HG02588 (cell line): ENCODE results near the gene AATK.

Experiments used
- ATAC-seq: cut with Tn5 transposase; IDR thresholded peaks from one replicate; pipeline ENCODE4 v1.9.1; 2021; ENCODE audit warnings: mild to moderate bottlenecking, moderate library complexity; ENCODE audit not compliant: unreplicated experiment

The AATK gene

DNA sequence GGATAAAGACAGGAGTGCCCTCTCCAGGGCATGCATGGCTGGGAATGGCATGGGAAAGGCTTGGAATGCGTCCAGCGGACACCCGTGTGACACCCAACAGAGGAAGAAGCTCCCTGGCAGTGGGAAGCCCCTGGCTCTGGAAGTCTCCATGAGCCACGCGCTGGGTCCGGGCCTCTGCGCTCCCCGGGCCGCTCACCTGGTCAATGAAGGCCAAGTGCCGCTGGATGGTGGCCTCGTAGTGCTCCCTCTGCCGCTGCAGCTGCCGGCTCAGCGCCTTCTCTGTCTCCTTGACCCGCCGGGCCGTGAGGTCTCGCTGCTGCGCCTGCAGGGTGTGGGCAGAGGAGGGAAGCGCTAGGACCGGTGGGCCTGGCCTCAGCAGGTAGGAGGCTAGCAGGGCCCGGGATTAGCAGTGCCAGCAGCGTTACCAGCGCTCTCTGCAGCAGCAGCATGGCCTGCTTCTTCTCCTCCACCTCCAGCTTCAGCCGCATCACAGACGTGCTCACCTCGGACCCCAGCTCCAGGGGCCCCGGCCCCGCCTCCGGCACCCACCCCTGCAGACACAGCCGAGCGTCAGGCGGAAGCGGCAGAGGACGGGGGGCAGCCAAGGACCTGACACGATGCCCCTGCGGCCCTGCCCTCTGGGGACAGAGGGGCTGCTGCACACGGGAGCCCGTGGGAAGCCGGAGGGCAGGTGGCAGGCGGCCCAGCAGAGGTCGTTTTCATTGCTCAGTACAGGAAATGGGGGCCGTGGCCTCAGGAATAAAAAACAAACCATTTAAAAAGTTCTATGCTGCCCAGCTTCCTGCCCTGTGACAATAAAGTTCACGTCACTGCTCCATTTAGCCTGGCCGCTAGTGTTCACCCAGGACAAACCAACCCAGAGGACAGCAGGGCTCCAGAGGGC, 30.7 kb upstream of the AATK start:
- no peak for ATAC-seq

DNA sequence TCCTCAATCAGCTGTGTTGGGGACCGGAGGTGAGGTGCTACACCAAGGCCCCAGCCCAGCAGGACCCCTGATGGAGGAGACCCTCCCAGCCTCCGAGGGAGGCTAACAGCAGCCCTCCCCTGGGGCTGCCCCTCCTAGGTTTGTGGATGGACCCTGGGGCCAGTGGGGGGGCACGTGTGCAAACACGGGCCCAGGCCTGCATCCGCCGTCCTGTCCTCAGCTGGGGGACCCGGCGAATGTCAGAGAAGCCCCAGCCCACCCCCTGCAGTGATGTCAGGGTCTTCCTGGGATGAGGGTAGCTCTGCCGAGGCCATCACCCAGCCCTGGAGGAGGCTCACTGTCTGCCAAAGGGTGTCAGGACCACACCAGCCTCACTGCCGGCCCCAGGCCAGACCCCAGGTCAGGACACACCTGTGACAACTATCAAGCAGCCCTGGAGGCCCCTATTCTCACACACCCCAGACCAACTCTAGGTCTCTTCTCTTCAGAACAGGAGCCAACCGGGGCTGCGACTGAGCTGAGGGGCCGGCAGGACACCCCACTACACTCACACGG, 30.0 kb upstream of the AATK start:
- no peak for ATAC-seq

DNA sequence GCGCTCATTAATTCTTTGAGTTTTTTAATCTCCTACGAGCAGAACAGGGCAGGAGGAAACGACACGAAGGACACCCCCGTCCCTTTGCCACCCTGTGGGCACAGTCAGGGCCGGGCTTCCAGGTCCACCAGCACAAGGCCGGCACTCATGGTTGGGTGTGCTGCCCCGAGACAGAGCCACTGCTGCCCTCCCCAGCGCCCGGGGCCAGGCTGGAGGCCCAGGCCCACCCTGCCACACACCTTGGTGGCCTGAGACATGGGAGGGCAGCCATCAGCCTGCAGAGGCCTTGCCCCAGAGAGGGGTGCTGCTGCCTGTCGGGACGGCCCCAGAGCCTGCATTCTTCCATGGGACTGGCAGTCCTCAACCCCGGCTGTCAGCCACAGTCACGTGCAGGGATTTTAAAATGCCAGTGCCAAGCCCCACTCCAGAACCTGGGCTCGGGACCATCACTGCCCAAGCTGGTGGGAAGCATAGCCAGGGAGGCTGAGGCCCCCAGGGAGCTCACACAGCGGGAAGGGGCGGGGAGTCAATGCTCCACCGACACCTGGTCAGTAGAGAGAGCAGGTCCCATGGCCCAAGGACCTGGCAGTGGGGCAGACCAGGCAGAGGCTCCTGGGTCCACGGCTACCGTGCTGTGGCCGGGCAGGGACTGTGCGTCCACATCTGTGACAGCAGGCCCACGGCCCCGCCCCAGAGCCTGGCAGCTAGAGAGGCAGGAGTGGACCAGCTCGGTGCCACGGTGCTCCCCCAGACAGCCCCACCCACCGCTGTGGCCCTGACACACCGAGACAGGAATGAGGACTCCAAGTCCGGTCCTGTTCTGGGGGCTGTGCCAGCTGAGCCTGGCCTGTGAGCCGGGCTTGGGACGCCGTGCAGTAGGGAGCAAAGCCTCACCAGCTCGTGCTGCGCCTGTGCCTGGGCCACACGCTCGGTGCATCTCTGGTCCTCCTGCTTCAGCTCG, 29.2 kb upstream of the AATK start:
- ATAC-seq = no peak

DNA sequence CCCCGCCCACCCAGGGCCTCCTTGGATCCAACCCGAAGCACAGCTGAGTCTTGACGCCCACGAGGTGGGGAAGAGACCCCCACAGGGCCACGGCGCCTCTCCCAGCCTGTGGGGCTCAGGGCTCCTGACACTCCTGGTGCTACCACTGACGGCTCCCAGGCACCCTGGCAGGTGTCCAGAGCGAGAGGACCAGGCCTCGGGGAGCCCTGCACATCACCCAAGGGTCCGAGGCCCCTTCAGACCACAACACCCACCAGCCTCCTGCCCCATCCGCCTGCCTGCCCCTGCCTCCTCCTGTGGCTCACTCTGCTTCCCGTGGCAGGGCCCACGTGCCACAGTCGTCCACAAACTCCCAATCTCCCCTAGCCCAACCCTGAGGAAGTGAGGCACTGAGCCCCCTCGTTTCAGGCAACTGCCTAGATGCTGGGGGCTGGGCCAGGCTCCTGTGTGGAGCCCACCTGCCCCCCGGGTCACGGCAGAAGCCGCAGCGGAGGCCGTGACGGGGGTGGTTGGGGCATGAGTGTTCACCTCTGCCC, 28.3 kb upstream of the AATK start:
- no peak for ATAC-seq

DNA sequence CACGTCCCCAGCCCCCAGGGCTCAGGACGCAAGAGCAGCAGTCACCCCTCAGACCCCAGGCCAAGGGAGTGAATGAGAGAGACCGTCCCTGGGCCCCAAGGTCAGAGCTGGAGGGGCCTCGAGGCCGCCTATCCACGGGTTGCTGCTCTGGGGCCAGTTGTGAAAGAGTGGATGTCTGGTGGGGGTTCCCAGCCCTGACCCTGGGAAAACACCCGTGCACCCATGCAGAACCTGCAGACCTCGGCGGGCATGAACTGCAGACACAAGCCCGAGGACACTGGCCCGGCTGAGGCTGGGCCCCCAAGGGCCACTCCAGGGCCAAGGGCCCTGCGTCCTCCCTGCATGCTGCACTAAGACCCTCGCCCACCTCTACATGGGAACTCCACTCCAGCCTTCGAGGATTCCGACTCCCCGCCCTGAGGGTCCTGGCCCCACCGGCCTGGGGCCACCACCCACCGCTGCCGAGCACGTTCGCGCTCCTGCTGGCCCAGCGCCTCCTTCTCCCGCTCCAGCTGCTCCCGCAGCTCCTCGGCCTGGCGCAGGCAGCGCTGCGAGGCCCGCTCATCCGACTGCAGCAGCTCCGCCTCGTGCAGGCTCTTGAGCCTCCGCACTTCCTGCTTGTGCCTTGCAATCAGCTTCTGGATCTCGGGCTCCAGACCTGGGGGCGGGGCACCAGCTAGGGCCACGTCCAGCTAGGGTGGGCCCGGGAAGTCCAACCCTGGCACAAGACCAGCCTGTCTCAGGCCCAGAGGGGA, 27.6 kb upstream of the AATK start:
- ATAC-seq = no peak

DNA sequence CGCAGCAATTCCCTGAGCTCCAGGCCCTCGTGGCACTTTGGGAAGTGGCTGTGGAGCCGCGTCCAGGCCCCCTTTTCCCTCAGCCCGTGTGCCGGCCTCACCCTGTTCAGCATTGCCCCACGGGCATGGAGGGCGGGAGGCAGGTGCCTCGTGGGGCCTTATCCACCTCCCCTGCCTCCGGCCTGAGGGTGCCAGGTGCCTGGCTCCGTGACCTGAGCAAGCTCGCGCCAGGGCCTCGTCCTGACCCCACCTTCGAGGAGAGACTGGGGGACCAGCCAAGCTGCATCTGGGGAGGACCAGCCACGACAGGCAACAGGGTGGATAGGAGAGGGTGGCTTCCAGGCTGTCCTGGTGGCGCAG, 27.0 kb upstream of the AATK start:
- ATAC-seq = no peak

DNA sequence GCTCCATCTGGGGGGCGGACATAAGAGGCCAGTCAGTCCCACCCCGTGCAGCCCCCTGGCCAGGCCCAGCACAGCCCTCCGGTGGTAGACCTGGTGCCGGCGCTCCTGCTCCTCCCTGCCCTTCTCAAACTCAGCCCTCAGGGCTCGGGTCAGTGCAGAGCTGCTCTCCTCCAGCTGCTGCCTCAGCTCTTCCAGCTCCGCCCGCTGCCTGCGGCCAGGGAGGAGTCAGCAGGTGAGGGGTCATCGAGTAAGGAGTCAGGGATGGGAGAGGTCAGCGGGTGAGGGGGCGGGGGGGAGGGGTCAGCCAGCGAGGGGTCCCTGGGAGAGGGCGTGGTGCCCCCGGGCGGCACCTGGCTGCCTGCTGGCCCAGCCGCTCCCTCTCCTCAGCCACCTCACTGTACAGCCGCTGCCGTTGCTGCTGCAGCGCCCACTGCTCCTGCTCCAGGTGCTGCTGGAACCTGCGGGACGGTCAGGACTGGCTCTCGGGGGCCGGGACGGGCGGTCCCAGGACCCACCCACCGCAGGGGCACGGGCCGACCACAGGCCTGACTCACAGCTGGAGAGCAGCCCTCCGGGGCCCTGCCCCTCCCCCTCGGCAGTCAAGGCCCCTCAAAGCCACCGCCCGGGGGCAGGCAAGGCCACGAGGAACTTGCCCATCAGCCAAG, 26.5 kb upstream of the AATK start:
- ATAC-seq = no peak

DNA sequence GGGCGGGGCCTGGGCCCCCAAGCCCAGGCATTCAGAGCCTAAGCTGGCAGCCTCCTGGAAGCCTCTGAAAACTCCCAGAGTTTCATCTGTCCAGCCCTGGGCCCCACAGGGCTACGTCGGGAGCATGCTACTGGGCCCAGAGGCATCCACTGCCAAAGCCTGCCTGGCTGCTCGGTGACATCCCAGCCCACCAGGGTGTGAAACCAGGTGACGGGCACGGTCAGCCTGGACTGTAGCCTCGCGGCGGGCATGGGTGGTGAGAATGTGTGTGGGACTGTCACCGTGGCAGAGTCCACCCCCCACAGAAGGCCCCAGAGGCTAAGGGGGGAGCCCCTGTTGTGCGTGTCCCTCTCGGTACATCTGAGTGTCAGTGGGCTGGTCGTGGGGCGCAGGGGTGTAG, 25.6 kb upstream of the AATK start:
- no peak for ATAC-seq

DNA sequence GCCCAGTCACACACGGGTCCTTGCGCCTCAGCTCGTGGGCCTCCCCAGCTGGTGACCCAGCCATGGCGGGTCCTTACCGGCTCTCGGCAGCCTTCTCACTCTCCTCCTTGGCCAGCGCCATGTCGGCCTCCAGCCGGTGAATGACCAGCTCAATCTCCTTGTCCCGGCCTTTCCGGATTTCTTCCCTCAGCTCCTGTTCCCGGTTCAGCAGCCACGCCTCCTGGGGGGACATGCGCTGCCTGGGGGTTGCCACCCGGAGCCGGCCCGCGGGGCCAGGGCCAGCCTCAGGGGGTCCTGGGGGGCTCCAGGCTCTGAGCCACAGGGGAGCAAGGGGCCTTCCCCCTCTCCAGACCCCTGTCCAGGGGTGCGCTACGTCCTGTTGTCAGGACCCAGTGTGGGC, 25.1 kb upstream of the AATK start:
- ATAC-seq = no peak

DNA sequence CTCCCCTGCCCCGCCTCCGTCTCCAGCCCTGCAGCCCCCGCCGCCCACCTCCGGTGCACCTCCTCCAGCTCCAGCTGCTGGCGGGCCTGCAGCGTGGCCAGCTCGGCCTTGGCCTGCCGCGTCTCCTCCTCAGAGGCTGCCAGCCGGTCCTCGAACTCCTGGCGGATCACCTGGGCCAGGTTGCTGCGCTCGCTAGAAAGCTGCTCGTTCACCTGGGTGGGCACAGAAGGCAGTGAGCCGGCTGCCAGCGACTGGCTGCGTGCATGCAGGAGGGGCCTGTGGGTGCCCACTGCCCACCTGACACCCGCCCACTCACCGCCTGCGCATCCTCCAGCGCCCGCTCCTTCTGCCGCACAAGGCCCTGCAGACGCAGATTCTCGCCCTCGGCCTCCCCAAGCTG, 24.6 kb upstream of the AATK start:
- ATAC-seq = no peak

DNA sequence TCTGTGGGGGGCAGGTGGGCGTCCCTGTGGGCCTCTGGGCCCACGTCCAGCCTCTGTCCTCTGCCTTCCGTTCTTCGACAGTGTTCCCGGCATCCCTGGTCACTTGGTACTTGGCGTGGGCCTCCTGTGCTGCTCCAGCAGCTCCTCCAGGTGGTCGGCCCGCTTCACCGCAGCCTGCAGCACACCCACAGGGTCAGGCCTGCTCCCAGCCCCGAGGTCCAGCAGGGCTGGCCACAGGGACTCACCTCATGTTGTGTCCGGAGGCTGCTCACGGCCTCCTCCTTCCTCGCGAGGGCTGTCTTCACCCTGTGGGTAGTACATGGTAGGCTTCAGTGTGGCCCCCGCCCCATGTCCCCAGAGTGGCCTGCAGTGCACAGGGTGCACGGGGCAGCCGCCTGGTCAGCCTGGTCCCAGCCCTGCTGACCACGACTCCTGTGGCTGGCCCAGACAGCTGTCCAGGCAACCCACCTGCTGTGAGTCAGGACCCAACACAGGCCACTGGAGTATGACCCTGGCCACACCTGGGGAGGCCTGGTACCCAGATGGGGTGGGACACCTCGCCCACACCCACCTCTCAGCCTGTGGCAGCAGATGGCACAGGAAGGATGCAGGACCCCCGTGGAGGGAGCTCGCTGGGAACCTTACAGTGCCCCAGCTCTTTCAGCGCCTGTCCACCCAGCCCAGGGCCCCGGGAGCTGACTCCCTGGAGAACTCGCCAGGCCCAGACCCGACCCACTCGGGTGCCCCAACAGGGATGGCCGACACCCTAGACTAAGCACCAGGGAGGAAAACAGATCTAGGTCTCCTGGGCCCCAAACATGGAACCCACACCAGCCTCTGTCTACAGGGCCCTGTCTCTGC, 23.9 kb upstream of the AATK start:
- ATAC-seq = no peak

DNA sequence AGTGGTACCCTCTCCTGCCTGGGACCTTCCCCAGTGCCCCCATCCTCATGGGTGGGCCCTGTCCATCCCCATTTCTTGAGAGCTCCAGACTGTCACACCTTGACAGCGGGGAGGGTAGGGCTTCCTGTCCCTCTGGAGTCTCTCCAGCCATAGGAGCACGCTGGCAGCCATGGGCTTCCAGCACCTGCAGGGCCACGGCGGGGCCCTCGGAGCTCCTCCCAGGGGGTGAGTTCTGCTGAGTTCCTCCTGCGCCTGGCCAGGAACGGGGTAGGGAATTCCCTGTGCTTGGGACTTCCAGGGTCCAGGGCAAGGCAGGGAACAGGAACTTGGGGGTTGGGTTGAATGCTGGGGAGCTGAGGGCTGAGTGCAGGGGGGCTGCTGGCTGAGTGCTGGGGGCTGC, 23.0 kb upstream of the AATK start:
- no peak for ATAC-seq

DNA sequence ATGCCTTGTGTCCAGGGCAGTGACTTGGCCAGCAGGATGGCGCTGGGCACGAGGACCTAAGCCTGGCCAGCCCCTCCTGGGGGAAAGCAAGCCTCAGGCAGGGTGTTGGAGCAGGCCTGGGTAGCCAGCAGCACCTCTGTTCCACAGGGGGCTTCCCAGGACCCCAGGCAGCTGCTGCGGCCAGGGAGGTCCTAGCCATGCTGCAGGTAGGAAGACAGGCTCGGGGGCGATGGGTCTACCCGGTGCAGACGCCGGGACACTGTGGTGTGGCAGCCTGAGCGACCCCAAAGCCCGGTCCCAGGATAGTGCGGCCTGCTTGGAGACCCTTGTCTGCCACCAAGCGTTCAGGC, 22.4 kb upstream of the AATK start:
- no peak for ATAC-seq

DNA sequence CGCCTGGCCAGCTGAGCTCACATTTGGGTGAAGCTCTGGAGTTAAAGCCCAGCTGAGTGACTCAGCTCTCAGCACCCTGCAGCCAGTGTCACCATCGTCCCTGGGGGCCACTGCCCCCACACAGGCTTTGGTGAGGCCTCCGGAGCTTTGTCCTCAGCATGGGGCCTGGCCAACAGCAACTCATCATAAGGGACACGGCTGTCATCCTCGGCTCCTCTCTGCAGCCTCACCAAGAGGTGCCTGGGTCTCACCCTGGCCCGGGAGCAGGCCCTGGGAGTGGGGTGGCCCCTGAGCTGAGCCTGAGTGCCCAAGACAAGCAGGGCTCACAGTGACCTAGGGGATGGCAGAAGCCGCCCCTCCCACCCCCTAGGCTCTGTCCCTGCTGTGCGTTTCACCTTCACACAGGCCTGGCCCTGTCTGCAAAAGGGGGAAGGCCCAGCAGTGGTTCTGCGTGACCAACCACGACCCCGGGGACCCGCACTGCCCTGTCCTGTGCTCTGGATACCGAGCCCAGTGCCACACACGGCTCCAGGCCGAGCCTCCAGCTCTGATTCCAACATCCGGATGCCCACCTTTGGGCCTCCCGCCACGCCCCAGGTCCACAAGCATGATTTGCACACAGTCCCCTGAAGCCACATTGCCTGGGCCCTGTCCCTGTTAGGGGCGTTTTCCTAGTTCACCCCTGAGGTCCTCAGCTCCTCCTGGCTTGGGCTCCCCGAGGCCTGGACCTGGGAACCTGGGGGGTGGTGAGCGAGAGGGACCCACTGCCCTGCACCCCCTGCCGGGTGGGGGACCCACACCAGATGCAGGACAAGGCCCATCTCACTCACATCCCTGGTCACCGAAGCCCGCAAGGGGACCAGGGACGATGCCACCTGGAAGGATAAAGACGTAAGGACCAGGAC, 21.8 kb upstream of the AATK start:
- ATAC-seq = no peak

DNA sequence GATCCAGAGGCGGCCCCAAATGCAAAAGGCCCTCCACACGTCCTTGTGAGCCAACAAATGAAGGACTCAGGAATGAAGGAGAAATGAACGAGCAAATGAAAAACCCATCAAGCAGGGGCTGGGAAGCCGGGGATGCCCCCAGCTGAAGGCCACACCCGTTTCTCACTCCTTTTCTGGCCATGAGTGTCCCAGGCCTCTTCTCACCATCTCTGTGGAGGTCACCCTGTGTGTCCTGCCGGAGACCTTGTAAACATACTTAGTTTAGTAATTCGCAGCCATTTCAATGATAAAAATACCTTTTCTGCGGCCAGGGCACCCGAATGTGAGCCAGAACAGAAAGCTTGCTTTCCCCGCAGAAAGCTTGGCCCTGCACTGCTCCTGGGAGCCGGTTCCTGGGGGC, 21.1 kb upstream of the AATK start:
- no peak for ATAC-seq

DNA sequence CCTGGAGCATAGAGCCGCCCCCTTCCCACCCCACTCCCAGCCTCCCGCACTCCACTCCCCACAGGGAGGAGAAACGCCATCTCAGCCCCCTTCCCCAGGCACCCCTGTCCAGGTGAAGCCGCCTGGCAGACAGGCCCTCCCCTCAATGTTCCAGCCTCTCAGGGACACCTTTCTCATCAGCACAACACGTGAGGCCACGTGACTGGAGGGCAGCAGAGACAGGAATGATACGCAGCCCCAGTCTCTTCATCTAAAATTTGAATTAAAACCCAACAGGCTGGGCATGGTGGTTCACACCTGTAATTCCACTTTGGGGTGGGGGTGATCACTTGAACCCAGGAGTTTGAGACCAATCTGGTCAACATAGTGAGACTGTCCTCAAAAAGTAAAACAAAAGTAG, 20.2 kb upstream of the AATK start:
- ATAC-seq = no peak

DNA sequence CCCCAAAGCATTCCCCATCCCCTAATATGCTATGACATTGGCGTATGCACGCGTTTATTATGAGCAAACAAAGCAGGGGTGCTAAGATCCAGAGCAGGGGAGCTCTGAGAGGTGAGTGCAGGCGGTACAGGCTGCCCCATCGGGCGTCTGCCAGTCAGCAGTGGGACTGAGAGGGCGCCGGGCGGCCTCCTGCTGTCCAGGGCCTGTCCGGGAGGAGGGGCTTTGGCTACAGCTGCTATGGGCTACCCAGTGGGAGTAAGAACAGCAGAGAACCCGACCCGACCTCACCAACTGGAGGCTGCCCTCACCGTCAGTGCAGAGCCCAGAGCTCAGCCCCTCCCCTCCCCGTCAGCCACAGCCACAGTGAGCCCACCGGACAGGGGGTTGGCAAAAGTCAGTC, 18.5 kb upstream of the AATK start:
- ATAC-seq = no peak

DNA sequence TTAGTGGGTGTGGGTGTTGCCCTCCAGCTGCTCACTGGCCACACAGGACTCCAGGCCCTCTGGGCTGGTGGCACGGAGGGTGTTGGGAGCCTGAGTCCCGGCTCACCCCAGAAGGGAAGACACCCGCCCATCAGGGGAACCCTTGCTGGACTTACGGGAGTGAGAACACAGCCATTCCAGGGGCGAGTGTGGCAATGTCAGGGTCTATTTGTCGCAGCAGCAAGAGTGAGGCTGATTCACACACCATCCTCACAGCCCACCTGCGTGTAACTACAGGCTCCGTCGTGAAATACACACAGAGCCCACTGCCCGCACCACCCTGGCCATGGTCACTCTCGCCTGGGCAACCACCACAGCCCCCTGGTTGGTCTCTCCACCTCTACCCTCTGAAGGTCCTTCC, 17.8 kb upstream of the AATK start:
- ATAC-seq = no peak
